ENCODE measurements around the gene KLF15.

Gene KLF15

DNA sequence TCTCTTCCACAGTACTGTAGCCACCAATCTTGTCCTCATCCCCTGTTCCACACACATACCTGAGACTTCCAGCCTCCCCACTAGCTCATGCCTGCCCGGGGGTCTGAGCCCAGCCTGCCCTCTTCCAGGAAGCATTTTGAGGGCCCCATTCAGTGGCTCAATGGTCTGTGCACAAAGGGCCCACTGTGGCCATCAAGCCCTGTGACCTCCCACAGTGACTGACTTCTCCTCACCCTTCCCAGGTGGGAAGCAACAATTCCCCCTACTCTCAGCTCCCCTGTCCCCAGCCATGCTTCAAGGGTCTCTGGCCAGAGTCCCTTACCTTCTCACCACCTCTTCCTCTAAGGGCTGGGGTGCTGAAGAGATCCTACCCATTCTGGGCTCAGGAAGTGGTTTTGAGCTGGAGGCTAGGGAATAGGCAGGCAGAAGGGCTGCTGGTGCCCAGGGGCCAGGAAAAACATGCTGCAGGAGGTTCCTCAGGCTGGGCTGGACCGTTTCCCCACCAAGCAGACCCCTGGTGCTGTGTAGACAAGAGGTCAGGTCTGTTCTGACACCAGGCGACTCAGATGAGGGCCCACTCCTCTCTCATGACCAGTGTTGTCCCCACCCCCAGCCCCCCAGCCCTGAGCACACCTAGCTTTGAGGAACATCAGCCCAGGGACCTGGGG, 3.0 kb upstream of the KLF15 start:
- DNase-seq = no peak

DNA sequence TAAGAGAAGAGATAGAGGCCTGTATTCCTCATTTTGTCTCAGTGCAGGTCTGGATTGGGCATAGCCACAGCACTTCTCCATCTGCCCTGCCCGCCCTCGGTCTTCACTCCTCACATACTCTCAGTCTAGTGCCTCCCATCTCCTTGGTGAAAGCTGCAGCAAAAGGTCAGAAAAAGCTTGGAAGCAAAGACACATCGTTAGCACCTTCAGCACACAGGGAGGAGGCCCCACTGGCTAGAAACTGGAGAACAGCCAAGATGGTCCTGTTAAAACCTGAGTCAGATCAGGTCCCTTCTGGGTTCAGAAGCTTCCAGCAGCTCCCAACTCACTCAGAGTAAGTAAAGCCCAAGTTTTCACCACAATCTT, 1.6 kb upstream of the KLF15 start:
- DNase-seq = no peak

DNA sequence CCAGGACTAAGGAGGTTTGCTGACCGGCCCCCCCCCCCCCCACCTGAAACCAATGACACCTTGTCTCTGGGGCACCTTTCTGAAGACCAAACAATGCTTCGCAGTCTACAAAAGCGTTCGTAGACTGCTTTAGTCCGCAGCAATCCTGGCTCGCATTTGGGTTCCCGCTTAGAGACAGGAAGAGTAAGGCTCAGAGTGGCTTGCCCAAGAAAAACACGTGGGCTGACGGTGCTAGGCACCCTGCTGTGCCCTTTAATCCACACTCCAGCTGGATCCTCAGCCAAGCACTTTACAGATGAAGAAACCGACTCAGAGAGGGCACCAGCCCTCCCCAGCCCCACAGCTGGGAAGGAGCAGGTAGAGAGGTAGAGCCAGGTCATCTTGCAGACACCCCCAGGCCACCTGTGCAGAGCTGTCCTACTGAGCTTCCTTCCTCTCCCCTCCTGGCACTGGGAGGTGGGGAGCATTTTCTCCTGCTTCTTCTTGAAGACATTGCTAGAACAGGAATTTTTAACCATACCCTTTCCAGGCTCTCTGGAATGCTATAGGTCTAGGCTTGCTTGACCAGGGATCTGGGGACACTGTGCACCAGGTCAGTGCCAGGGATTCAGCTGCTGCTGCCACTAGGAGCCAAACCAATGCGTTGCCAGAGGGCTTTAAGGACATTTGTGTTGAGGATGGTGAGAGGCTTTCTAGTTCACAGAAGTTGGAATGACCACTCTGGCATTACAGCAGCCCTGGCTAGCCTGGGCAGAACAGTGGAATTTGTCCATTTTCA, 1.0 kb upstream of the KLF15 start:
- DNase-seq = peak; percentile 35

DNA sequence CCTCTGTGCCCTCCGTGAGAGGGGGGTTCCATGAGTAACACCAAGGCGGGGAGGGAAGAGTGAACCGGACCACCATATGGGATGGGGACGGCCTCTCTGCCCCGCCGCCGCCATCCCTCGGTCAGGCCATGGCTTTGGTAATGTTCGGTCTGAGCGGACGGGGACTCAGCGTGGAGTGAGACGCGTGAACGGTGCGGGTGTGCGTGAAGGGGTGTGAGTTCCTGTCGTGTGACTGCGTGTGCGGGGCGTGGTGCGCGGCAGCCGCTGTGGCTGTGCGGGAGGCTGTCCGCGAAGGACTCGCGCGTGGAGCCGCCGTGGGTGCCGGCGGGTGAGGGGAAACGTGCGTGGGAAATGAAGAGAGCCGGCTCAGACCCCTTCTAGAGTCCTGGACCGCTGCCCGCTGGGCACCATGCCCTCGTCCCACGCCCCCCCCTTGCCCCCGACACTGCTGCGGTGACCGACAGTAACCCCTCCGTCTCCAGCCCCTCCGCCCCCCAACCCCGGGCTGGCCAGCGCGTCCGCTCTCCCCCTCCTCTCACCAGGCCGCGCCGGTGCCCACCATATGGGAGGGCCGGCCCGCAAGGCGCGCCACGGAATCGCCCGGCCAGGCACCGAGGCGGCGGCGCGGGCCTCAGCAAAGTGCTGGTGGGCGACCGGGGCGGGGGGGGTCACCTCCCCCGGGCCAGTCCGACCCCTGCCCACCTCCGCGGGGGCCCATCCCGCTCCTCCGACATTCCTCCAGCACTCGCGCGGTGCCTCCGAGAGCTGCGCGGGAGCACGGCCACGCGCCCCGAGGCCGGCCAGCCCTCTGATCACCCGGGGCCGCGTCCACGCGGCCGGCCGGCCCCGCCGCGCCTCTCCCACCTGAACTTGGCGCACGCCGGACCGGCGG, 589 bp downstream of the KLF15 start:
- no peak for DNase-seq

DNA sequence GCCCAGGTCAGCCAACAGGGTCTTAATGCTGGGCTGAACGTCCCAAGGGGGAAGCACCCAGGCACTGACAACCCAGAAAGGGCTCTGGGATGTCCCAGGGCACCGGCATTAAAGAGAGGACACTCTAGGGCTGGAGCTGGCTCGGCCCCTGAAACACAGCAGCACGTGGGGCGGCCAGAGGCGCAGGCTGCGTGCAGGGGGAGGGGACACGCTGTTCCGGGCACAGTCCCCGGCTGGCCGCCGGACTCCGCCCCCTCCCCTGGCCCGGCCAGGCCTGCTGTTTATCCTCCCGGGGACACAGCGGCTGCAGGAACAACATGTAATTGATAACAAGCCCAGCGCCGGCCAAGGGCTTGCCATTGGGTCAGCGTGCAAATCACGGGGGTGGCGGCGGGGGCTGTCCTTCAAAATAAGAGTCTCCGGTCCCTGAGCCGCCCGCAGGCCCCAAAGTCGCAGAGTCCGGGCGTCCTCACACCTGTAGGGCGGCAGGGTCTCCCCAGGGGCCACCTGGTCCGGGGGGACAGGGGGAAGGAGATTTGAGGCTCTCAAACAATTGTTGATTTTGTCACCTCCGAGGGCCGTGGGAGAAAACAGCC, 1.3 kb downstream of the KLF15 start:
- DNase-seq = no peak

DNA sequence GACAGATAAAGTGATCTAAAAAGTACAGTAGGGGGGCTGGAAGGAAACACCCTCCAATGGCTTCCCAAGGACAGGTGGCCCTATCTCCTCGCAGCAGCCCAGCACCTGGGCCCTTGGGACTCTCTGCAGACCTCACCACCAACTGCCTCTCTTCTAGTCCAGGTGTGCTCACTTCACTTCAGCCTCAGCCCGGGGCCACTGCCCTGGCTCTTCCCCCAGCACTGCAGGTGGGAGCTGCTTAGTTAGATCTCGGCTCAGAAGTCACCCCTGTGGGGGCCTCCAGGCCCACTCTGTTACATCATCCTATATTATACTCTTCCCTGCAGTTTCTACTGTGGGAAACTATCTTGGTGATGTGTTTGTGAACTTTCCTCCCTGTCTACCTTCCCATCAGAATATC, 2.0 kb downstream of the KLF15 start:
- no peak for DNase-seq

GRCh38 chr3:126354776-126355175, 2.4 kb downstream of the KLF15 start:
- DNase-seq = no peak

- DNase-seq = no peak
Observed at GRCh38 chr3:126353694-126354321, 3.4 kb downstream of the KLF15 start.

DNA sequence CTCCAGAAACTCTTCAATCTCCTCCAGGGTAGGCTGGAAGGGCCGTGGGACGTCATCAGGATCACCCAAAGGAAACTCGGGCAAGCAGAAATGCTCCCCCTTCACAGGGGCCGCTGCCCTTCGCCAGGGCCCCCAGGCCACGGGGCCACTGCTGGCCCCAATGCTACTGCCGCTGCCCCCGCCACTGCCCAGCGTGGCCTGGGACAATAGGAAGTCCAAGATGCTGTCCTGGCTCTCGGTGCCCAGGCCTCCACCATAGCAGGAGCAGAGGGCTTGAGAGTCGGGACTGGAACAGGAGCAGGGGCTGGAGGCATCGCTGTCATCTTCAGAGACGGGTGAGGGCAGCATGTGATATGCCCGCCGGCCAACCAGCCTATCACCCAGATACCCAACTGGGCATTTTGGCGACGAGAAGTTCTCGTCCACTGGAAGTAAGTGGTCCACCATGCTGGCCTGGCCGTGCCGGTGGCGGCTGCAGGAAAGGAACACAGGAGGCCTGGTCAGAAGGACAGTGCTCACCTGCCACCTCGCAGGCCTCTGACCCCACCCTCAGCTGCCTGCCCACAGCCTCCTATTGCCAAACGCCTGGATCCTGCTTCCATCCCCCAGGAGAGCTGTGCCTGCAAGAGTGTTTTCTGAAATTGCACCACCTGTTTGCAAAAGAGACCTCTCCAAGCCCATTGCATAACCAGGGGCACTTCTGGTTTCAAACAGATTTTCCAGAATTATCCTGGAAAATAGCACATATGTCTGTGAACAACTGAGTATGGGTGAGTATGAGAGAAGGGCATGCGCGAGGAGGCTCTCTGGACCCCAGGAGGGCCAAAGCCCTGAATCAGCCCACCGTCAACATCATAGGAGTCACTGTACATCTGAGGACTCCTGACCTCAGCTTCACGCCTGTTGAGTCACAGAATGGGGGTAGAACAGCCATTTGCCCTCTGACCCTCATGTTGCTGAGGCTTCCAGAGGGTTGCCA, 4.4 kb downstream of the KLF15 start:
- peak; percentile 5 for DNase-seq

DNA sequence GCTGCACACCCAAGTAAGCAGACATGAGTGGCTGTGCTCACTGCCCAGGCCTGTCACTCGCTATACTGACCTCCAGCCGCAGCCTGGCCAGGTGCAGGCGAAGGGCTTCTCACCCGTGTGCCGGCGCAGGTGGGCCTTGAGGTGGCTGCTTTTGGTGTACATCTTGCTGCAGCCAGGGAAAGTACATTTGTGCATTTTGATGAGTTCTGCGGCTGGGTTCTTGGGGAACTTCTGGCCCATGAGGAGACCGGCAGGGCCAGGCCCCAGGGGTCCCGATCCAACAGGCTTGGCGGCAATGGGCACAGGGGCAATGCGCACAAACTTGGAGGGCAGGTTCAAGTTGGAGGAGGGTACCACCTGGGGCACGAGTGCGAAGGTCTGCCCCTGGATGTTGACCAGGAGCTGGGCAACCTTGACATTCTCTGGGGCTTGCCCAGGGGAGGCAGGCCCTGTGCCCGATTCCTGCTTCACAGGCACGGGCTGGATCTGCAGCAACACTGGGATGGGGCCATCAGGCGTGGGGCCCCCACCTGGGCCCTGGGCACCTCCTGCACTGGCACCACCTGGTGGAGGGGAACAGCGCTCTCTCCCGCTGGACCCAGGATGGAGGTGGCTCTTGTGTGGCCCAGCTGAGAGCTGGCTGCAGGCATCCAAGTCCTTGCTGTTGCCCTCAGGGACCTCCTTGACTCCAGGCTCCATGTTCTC, 5.3 kb downstream of the KLF15 start:
- DNase-seq = no peak

DNA sequence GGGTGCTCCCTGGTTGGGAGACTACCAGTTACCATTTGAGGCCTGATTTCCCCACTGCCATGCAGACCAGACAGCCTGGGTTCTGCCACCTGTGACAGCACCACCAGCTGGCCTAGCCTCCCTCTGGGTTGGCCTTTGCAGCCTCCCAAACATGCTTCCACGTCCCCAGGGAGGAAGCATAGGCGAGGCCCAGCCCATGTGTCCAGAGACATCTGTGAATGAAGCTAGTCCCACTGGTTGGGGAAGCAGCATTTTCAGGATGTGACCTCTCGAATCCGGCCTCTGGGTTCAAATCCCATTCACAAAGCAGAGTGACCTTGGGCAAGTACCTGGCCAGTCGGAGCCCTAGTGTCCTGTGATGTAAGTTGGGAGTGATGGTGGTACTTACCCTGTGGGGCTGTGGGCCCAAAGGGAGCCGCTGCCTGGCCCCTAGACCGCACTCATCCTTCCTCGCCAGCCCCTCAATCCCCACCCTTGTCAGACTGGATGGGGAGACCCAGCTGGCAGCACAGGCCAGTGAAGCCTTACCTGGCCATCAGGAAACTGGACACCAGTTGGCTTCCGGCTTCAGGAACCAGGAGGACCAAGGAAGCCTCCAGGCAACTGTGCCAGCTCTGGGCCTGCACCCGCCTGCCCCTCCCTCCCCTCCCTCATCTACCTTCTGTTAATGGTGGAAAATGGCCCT, 6.0 kb downstream of the KLF15 start:
- DNase-seq = no peak

DNA sequence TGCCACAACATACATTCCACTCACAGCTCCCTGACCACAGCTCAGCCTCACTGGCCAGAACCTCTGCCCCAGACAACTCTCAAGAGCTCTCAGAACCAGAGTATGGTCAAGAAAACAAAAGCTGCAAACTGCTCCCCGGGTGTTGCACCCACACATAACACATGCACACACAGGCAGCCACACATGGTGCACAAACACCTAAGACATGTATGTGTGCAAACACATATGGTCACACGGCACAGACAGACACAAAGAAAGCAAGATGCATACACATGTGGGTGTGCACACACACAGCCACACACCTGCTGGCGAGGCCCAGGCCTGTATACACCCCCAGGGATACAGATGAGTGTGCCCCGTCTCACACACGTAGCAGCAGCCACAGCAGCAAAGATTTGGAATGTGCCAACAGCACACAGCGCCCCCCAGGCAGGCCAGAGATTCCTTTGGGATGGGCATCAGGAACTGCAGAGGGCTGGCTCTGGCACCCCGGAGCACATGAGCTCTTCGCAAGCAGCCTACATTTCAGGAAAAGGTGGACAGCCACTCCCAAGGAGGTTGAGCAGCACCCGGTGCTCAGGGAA, 6.6 kb downstream of the KLF15 start:
- no peak for DNase-seq

DNA sequence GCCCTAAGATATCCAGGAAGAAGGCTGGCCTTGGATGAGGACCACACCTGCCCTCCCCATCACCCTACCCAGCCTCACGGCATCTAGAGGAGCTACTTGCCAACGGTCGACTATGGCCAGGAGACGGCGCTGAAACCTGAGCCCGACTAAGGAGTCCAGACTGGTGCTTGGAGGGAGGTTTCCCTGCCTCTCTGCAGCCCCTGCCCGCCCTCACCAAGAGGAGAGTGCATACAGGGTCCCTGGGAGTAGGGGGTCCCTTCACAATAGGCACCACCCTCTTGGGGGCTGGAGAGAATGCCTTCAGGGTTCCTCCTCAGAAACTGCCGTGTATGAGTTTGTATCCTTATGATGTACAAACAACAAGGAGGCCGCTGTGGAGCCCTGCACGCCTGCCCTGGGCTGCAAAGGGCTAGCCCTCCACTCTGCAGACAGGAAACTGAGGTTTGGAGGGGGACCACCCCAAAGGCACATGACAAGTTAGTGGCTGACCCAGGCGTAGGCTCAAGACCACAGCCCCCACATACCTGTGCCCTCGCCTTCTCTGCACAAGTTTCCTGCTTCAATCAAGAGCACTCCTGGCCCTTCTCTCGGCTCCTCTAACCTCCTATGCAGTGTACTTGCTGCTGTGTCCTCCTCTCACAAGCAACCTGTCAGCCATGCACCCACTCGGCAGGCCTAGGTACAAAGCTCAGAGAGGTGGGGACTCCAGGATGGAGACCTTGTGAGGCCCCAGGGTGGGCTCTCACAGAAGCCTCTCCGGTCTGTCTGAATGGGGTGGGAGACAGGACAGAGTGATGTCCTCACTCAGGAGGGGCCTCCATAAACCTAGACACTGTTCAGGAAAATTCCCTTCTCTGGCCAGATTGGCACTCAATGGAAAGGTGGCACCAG, 7.4 kb downstream of the KLF15 start:
- no peak for DNase-seq

DNA sequence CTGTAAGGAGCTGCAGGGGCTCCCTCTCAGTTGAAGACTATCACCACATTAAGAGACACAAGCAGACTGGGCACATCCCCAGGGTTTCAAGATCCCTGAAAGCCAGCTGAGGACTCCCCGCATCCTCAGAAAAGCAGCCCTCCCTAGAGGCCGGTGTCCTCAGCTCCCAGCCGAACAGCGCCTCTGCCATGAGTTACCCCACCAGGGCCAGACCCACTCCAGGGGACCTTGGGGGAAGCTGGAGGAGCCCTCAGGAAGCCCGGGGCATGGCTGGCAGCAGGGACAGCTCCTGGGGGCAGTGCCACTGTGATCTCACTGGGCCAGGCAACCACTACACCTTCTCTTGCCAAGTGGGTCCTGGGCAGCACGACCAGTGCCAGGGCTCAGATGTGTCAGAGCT, 8.1 kb downstream of the KLF15 start:
- no peak for DNase-seq

- no peak for DNase-seq
Observed at GRCh38 chr3:126348308-126348920, 8.8 kb downstream of the KLF15 start.

DNA sequence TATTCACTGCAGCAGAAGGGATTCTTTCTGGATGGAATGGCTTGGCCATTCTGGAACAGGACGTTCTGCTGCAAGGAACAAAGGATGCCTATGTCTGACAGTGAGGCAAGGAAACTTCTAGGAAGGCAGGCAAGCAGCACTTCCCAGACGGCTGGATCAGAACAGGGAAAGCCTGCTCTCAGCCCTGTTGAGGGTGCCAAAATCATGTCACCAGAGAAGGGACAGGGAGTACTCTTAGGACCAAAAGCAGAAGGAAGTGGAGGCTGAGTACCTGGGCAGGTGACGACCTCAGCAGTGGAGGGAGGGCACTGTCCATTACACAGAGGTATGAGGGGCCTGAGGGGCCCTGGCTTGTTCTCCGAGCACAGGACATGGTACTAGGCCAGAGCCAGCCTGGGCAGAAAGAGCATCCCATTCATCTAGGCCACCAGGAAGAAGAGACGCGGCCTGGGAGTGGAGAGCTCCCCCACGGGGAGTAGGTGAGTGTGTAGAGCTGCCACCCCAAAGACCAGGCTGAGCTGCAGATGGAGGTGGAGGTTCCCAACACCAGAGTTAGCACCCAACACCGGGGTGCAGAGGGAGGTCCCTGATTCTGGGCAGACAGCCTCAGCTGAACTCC, 9.6 kb downstream of the KLF15 start:
- no peak for DNase-seq

DNA sequence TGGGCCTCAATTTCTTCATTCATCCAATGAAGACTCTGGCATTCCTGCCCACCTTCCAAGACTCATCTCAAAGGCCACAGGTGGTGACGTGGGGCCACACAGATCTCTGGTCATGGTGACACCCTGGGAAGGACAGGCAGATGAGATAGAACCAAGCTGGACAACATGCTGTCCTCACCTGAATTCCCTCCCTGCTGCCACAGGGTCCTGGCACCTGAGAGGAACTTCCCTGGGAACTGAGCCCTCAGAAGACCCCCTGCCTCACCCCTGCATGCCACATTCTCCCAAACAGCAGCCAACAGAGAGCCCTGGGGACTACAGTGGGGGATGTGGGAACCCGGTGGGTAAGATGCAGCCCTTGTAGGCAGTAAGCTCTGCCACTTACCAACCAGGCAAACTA, 10.7 kb downstream of the KLF15 start:
- no peak for DNase-seq
